Measurements from ENCODE around the gene DMRTC2.
A peak's percentile ranks its signal among the peaks of the same experiment; 100 is the strongest.

The DMRTC2 gene

DNA sequence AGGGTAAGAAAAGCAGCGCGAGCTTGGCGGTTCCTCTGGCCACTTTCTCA lies at the start of gene DMRTC2:
Gene DMRTC2 (plus strand): TSS at position 42 of the 50 bp plus-strand sequence. CDS start 2,387 bp downstream, outside the sequence.
- no peak for DNase-seq

DNA sequence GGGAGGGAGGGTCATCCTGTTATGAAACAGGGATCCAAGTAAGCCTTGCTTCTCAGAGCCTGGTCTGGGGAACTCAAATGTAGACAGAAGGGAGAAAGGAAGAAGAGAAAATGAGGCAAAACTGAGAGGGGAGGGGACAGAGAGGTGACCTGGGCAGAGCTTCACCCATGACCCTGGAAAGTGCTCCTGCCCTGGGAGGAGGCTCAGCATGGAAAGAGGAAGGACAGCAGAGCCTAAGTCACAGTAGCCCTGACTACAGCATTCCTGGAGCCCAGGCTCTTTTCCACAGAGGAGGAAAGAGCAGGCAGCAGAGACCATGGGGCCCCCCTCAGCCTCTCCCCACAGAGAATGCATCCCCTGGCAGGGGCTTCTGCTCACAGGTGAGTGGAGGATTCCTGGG lies 48.5 kb upstream of the DMRTC2 start, which contains the start of gene CEACAM3:
Gene CEACAM3 (plus strand): TSS at position 226 of the 400 bp plus-strand sequence. CDS start 91 bp downstream, at position 317.
- no peak for DNase-seq

DNA sequence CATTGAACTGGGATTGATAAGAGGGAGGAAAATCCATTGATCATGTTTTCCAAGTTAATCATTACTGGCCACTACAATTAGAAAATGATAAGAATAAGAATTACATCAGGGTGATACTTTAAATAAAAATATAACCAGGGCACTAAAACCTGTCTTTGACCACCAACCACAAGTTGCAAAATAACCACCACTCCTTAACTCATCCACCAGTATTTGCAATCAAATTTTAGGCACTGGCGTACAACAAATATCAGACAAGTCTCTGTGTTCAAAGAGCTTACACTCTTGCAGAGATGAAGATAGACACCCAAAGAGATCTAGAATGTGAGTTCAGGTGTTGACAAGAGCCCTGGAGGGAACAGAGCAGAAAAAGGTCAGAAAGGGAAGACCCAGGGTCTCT lies 47.9 kb upstream of the DMRTC2 start:
- DNase-seq = no peak

DNA sequence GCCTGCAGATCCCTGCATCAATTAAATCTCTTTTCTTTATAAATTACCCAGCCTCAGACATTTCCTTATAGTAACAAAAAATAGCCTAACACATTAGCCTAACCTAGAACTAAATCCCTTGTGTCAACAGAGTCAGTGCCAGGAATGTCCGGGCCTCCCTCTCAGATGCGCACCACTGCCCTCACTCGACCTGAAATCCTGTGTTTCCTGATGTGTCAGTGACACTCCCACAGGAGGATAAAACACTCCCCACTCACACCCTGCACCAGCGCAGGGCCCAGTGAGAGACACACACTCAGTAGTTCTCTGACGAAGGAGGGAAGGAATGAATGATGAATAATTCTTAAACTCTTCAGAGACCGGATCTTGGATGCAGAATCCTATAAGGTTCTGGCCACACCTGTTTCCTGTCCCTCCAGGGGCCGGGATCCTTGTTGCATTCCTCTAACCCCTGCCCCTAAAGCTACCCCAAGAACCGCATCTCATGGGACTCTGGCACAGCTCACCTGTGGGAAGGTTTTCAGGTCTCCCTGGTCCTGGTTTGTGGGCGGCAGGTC lies 45.3 kb upstream of the DMRTC2 start:
- DNase-seq = no peak

DNA sequence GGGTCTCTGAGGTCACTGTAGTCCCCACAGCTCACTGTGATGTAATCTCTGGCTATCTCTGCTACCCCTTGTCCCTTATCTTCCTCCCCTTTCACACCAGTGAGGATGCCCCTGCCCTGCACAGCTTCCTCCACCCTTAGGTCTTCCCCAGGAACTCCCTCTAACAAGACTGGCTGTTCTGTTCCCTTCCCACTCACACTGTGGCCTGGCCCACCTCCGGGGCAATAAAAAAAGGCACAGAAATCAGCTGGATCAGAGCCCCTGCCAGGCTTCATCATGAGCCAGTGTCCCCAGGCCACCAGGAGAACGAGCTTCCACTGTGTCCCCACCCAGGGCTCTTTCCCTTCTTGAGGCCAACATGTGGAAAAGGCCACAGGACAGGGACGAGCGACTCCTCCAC lies 43.8 kb upstream of the DMRTC2 start:
- no peak for DNase-seq

DNA sequence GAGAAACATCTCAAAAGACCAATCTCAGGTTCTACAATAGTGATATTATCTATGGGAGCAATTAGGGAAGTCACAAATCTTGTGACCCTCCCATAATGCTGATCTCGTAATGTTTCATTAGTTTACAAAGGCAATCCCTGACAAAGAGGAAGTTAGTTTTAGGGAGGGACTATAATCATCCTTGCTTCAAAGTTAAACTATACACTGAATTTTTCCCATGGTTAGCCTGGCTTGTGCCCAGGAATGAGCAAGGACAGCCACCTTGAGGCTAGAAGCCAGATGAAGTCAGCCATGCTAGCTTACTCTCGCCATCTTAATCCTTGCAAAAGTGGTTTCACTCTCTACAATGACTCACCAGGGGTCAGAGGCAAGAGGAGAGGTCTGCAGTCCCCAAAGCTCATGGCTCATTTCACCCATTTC lies 43.0 kb upstream of the DMRTC2 start:
- DNase-seq = no peak

DNA sequence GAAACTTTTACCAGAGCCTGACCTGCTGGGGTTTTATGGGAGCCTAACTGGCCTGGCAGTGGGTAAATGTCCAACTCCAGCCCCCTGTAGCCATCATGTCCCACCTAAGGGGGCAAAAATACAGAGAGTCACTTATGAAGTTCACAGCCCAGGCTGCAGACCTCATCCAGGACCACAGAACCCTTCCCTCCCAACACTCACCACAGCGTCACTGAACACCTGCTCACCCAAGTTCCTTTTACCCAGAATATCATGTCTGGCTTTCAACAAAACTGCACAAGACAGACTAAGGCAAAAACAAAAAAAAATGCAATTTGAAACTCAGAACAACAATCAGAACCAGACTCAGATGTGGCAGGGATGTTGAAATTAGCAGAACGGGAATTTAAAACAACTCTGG lies 42.1 kb upstream of the DMRTC2 start:
- no peak for DNase-seq

DNA sequence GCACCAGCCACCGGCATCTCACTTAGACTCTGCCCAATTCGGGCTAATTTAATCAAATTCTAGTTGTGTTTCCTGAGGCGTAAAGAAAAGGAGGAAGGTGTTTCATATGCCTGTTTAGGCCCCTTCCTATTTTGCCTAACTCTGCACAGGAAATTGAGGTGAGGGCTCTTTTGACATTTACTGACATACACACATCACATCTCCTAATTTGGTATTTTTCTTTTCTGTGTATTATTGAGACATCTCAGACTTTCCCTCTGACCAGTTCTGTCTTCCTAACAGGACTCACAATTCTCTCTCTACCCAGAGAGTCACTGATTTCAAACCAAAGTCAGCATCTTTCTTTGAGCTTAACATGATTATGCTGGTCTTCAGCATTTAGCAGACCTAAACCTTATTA lies 40.5 kb upstream of the DMRTC2 start:
- DNase-seq = no peak

DNA sequence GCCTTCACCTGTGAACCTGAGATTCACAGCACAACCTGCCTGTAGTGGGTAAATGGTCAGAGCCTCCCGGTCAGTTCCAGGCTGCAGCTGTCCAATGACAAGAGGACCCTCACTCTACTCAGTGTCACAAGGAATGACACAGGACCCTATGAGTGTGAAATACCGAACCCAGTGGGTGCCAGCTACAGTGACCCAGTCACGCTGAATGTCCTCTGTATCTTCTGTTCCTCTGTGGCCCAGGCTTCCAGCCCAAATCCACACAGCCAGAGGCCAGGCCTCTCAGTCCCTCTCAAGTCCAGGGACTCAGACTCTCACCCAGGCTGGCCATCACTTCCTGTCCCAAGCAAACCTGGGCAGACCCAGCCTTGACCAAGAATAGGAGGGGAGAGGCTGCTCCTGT lies 37.7 kb upstream of the DMRTC2 start:
- no peak for DNase-seq

DNA sequence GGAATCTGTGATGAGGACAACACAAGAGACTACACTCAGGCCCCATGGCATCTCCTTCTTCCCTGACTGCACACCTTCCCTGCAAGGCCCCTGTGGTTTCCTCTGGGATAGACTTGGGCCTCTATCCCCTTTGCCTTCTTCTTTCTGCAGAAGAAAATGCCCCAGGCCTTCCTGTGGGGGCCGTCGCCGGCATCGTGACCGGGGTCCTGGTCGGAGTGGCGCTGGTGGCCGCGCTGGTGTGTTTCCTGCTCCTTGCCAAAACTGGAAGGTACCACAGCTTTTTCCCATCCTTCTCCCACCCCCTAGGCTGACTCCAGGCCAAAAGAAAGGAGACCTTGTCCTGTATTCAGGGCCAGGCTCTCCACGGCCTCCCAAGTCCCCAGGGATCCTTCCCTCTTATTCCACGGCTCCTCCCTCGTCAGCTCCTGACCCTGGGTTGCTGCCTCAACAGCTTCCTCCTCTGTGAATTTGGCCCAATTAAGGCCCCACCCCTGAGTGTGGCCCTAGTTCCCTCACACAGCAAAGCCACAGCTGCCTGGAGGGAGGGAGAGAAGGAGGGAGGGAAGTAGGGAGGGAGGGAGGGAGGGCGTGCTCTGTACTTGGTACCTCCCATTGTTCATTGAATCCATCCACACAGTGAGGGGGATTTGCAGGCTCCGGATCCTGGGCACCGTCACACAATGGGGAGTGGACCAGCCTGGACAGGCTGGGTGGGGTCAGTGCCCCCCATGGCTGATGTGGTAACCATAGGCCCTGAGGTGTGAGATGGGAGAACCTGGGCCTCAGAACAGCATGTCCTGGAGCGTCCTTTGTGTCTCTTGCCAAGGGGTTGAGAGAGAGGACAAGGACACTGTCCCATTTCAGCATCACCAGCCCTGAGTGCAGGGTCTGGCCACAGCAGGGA lies 35.9 kb upstream of the DMRTC2 start:
- DNase-seq = no peak

DNA sequence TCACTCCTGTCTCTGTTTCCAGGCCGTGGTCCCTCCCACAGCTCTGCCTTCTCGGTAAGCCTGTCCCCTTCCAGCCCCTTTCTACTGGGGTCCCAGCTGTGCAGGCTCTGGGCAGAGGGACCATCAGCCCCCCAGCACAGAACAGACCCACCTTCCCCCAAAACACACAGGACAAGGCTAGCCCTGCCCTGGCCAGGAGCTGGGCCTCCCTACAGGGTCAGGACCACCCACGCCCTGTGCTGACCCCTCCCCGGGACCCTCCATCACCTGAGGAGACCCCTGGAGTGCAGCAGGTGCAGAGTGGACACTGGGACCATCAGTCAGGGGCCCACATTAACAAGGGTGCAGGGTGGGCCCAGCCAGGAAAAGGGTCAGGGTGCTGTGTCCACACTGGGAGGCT lies 34.5 kb upstream of the DMRTC2 start:
- DNase-seq = no peak

DNA sequence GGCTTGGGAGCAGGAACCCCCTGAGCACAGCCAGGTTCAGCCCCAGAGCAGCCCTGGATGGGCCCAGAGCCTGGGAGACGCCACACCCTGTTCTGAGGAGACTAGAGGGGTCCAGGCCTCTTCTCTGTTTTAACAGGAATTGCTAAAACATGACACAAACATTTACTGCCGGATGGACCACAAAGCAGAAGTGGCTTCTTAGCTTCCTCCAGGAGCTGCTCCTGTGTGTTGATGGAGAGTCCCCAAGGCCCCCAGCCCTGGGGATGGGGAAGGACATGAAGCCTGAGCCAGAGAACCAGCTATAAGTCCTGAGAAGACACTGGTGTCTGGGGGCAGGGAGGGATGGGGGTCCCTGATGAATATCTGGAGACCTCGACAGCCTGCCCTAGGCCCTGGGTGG lies 33.8 kb upstream of the DMRTC2 start:
- DNase-seq = peak; percentile 50

DNA sequence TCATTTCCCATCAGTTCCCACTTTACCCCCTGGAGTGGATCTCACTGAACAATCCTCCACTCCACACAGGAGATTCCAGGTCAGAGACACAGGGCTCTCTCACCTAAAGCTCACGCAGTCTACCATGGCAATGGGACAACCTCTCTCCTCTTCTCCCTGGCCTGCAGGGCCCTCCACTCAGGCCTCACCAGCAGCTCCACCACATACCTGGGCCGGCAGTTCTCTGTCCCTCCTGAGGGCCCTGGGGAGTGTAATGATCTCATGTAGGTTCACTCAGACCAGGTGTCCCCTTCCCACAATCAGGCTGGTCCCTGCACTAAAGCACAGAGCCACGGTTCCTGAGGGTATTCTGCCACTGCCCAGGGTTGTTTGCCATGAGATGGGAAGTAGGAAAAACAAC lies 32.9 kb upstream of the DMRTC2 start:
- DNase-seq = no peak

DNA sequence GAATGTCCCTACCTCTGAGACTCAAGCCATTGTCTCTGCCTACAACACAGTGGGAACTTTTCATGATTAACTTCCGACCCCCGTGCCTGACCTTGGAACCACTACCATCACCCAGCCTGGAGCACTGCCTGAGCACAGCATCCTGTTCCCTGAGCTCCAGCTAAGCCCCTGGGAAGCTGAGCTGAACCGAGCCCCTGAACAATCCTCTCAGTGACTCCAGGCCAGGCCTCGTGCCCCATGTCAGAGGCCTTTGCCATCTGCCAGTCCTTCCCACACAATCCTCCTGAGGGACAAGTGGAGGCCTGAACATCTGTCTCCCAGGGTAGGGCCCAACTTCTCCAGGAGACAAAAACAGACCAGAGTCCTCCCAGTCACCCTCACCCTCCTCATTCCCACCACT lies 30.9 kb upstream of the DMRTC2 start:
- DNase-seq = no peak

DNA sequence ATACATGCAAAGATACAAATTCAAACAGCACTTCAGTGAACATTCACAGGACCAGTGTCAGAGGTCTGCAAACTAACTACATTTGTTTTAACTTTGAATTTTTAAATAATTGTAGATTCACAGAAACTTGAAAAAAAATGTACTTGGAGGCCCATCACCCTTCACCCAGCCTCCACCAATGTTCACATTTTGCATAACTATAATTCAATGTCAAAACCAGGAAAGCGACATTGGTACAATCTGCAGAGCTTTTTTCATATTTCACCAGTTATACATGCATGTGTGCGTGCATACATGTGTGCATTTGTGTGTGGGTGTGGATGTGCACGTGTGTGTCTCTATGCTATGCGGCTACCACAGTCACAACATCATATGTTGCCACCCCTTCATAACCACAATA lies 29.5 kb upstream of the DMRTC2 start:
- no peak for DNase-seq

DNA sequence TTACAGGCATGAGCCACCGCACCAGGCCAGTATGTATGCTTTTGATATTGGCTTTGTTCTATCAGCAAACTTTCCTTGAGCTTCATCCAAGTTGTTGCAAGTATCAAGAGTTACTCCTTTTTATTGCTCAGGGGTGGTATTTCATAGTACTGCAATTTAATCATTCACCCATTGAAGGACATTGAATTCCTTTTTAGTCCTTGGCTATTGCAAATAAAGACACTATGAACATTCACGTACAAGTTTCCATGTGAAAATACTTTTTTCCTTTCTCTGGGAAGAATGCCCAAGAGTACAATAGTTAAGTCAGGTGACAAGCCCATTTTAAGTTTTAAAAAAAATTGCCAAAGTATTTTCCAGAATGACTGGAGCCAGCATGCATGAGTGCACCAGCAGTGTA lies 28.1 kb upstream of the DMRTC2 start:
- no peak for DNase-seq

DNA sequence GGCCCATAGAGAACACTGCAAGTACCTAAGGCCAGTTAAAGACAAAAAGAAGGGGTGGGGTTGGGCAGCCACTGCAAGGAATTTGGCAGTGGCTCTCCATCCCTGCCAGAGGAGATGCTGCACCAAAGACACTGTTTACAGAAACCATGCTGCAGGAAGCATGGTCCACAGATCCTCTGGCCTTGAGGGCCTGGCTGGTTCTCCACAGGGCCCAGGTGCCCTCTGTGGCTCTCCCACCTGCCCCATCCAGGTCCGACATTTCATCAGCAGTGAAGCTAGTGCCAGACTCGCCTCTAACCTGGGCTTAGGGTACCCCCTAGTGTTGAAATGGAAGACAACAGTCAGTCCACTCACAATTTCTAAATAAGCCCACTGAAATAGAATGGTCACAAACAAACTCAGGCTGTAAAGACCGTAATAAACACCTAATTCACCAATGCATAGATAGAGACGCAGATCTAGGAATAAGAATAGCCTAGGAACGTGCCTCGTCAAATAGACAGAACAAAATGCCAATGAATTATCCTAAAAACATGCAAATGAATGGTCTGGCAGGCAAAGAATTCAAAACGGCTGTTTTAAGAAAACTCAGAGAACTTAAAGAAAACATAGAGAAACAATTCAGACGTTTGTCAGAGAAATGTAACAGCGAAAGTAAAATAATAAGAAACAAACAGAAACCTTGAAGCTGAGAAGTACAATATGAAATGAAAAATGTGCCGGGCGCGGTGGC lies 23.7 kb upstream of the DMRTC2 start:
- DNase-seq = no peak

DNA sequence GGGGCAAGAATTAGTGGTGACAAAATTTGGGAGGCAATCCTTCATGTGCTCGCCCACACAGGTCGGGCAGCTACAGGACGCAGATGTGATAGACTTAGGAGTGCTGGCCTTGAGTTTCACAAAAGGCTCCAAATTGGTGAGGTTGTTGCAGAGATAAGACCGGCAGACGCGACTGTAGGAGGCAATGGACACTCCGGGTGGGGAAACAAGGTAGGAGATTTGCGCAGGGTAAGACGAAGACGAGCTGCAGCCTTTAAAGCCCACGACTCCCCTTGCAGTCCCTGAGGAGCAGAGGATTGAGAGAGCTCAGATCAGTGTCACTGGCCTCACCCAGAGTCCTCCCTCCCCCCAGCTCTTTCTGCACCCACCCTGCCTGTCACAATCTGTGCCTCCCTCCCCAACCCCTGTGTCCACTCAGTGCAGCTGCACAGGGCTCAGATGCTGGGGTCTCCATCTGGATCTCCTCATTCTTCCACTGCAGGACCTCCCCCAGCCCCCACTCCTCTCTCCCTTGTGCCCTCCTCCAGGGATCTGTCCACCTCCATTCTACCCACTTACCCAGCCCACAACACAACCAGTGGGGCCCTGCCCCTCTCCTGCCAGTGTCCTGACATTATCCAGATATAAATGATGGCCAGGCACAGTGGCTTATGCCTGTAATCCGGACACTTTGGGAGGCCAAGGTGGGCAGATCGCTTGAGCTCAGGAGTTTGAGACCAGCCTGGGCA lies 6.7 kb upstream of the DMRTC2 start:
- DNase-seq = no peak

DNA sequence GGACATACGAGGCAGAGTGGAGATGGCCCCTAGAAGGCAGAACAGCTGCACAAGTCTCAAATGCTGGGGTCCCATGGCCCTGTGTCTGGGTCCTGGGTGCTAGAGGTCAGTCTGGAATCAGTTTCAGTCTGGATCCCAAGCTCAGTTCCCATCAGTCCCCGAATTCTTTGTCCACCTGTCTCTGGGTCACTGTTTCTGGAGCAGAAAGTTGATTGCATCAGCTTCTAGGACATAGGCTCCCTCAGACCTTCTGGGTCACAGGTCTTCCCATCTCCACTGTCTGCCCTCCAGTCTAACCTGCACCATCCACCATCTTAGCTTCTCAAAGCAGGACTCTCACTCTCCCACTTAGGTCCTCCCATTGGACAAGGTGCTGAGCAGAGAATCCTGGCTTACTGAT lies 5.6 kb upstream of the DMRTC2 start:
- no peak for DNase-seq

DNA sequence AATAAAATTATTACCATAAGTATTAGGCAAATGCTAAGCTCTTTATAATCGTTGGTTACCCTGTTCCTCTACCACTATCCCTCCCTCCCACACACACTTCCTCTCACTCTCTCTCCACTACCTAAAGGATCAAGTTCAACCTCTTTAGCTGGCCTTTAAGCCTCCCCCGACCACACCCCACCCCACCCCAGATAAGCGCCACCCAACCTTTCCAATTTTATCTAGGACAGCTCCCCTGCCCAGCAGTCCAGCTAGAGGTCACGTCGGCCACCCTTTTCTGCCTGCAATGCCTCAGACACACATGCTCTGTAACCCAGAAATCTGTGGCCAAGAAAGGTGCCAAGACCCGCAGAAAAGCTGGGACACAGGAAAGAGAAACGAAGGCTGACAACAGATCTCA lies 1.5 kb upstream of the DMRTC2 start:
- no peak for DNase-seq

DNA sequence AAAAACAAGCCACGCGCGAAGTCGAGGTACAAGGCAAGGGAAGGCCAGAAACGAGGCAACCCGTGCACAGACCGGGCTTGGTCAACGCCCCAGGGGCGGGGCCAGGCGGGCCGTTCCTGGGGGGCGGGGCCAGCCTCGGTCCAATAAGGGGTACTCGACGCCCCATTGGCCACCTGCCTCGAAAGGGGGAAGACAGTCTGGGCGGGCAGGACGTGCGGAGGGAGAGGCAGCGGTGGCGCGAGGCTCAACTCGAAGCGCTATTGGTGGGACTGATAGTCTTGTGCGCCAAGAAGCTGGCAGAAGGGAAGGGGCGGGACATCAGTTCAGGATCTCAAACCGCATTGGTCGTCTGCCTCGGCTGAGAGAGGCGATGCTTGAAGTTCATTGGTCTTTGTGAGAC lies 241 bp upstream of the DMRTC2 start, which contains the start of gene LYPD4:
Gene LYPD4 (minus strand): TSS at position 83 of the 400 bp plus-strand sequence. CDS start 5,398 bp downstream, outside the sequence.
- no peak for DNase-seq

DNA sequence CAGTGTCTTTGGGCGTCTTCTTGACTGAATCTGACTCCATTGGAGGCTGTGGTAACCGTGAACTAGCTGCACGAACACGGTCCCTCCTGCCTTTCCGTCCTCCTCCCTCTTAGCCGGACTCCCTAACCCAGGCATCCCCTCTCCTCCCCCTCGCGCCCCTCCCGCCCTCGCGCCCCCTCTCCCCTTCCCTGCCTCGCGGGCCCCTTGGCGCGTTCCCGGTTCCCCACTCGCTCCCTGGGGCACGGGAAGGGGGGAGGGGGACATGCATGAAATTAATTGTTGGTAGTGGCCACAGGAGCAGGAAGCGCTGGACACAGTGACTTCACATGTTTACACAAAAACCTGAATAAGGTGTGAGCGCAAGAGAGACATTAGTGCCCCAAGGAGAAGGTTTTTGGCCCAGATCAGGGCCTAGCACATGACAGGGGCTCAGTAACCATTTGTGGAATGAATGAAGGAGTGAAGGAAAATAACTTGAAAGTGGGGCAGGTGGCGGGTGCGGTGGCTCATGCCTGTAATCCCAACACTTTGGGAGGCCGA lies 279 bp downstream of the DMRTC2 start:
- DNase-seq = no peak

DNA sequence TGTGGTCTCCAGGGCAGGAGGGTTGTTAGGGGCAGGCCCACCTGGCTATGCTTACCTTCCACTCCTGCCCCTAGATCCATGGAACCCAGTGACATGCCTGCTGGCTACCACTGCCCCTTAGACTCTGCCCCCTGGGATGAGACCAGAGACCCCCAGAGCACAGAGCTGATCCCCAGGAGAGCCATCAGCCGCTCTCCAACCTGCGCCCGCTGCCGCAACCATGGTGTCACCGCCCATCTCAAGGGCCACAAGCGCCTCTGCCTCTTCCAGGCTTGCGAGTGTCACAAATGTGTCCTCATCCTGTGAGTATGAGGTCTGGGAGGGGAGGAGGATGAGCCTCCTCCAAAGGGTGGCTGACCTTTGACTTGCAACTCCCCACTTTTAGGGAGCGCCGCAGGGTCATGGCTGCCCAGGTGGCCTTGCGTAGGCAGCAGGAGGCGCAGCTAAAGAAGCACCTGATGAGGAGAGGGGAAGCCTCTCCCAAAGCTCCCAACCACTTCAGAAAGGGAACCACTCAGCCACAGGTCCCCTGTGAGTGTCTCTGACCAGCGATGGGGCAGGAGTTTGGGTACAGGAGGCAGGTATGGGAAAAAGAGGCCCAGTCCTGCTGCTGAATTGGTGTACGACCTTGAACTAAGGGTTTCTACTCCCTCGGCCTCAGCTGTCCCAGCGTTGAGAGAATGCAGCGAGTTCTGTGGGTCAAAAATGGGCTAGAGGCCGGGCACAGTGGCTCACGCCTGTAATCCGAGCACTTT lies 2.7 kb downstream of the DMRTC2 start:
- no peak for DNase-seq
